NCI-H2029 treated with DMSO at 0.1 percent for 48 hours (cell line): ENCODE data around the gene RANBP9.

Source experiments
- DNase-seq: peaks from one replicate; lab custom pipeline; 2025; lab: John Stamatoyannopoulos, UW

The RANBP9 gene

DNA sequence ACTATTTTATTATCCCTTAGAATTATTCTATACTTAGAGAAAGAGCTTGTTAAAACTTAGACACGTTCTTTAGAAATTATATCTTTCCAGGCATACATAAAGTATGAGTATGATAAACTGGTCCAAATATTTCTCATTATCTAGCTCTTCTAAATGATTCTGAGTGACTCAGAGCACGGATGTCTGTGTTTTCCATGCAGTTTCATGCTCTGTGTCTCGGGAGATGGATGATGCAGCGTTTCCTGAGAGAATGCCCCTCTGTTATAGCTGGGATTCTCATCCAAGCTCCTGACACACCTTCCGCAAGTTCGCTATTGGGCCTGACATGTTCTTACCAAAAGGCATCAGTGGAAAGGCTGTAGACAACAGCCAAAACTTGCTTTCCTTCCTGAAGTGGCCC, 117.9 kb downstream of the RANBP9 start:
- DNase-seq = no peak

- no peak for DNase-seq
Measured at GRCh38 chr6:13593103-13593502, 118.5 kb downstream of the RANBP9 start.

- DNase-seq = no peak
Measured at GRCh38 chr6:13591205-13591921, 120.3 kb downstream of the RANBP9 start.

GRCh38 chr6:13590574-13591153, 121.0 kb downstream of the RANBP9 start:
- DNase-seq = no peak

DNA sequence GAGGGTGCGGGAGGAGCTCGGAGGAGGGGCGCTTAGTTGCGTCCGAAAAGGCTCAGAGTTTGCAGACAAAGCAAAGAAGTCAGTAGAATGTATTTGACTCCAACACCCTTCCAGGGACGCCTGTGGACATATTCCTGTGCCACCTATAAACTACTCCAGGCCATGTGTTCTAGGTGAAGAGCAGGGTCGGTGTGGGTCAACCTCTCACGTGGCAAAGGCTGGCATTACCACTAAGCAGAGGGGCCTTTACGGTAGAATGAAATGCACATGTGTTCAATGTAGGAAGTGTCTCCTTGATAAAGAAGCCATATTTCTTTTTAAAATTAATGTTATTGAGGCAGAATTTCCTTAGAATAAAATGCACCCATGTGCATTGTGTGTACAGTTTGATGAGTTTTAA, 121.8 kb downstream of the RANBP9 start:
- DNase-seq = no peak

- DNase-seq = no peak
Measured at GRCh38 chr6:13586603-13587542, 124.8 kb downstream of the RANBP9 start.

GRCh38 chr6:13581700-13582229, 129.9 kb downstream of the RANBP9 start:
- DNase-seq = no peak

GRCh38 chr6:13579911-13580310, 131.7 kb downstream of the RANBP9 start:
- no peak for DNase-seq

DNA sequence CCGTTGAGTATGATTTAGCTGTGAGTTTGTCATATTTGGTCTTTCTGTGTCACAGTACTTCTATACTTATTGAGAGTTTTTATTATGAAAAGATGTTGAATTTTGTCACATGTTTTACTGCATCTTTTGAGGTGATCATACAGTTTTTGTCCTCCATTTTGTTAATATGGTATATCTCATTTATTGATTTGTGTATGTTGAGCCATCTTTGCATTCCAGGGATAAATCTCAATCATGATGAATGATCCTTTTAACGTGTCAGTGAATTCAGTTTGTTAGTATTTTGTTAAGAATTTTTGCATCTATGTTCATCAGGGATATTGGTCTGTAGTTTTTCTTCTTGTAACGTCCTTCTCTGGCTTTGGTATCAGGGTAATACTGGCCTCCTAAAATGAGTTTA, 133.7 kb downstream of the RANBP9 start:
- no peak for DNase-seq

- DNase-seq = no peak
Measured at GRCh38 chr6:13576017-13576416, 135.6 kb downstream of the RANBP9 start.

GRCh38 chr6:13575377-13575775, 136.3 kb downstream of the RANBP9 start:
- no peak for DNase-seq

DNA sequence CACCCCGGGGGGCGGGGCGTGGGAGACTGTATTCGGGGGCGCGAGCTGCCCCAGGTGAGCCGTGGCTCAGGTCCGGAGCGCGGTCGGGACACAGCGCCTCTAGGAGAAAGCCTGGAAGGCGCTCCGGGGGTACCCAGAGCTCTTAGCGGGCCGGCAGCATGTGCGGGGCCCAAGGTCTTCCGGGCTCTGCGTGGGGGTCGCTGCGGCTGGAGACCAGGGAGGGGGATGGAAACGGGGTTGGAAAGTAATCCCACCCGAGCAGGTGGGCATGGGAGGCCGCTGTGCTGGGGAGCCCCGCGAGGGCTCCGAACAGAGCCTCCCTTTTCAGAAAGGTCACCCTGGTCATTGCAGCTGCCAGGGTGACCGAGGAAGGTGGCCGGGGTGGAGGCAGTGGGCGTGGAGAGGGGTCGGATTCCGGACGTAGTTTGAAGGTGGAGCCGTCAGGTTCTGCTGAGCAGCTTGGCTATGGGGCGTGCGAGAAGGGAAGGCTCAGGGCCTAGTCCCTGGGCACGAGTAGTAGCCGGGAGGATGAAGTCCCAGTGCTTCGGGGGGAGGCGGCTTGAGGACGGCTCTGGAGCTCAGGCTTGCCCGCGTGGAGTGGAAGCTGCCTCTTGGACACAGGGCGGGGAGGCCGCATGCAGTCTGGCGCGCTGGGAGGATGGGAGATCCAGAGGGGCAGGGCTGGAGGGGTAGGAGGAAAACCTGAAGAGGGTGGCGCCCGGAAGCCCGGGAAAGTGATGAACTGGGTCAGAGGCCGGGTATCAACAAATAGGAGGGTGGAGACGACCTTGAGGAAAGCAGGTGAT, 136.9 kb downstream of the RANBP9 start, which contains the start of gene SIRT5:
TSS of gene SIRT5 (plus strand) at position 31 of the 806 bp plus-strand sequence. CDS start 9,510 bp downstream, outside the sequence.
- peak; percentile 99 for DNase-seq

DNA sequence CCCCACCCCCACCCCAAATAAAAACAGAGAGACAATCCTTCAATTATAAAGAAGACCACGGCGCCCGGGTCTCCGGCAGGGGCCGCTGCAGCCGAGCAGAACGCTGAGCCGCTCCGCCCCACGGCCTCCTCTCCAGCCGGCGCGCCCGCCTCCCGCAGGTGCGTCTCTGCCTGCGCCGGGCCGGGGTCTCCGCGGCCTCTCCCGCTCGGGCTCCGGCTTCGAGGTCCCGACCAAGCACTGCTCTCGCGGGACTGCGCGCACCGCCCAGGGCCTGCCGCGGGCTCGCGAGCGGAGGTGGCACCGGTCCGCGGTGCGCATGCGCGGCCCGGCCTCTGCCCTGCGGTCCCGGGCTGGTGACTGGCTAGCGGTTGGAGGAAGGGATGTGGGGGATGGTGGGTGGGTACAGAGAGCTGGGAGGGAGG, 137.5 kb downstream of the RANBP9 start:
- peak; percentile 93 for DNase-seq

DNA sequence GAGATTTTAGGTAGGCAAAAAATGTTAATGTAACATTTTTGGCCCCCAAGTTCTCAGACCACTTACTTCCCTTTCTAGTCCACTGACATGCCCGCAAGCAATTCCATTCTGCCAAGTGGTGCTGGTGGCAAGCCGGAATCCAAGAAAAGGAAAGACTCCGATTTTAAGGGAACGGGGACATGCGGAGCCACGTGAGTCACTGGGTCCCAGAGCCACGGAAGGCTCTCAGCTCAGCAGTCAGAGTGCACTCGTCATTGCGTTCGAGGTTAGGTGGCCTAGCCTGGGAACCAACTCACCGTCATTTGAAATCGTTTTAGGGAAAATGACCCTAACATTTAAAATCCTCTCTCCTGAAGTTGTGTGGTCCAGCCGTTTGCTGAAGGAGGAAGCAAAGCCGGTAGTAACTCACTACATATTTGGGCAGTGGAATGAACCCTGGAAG, 137.9 kb downstream of the RANBP9 start:
- no peak for DNase-seq

- no peak for DNase-seq
Measured at GRCh38 chr6:13572951-13573654, 138.5 kb downstream of the RANBP9 start.

DNA sequence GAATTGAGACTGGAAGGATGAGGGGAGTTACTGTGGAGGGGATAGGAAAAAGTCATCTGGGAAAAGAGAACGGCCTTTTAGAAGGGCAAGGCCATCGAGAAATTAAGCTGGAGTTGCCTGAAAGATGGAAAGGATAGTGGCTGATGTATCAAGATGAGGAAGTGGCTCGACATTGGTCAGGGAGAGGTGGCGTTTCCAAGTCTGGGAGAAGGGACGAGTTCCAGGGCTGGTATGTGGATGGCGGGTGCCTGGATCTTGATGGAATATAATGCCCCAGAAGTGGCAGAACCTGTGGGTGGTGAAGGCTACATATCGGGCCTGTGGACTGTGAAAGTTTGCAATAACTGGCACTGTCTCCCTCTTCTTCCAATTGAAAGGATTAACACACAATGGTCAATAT, 139.4 kb downstream of the RANBP9 start:
- no peak for DNase-seq
